Trophoblast cell (in vitro differentiated cells and primary cell): ENCODE data around the gene TLX3. TPM values are rescaled to one million over a fixed set of nuclear protein-coding genes. Genes with fewer than 3 reads are reported as not detected.

Source experiments
- DNase-seq, 2 donors: peaks; one replicate each; pipeline ENCODE4 v3.0.0-alpha.2; 2016
- H2AFZ ChIP-seq: 2 replicates; pipeline ENCODE4 v1.6.1; 2013; ENCODE audit warnings: low read length, moderate library complexity, mild to moderate bottlenecking; ENCODE audit not compliant: insufficient read depth, poor library complexity
- H2AK5ac ChIP-seq: 2 replicates; pipeline ENCODE4 v1.6.1; 2013; ENCODE audit warnings: mild to moderate bottlenecking, low read length
- H2BK120ac ChIP-seq: 2 replicates; pipeline ENCODE4 v1.6.1; 2013; ENCODE audit warnings: low read length, mild to moderate bottlenecking, moderate library complexity; ENCODE audit not compliant: insufficient read depth, poor library complexity
- H2BK12ac ChIP-seq: 2 replicates; pipeline ENCODE4 v1.6.1; 2013; ENCODE audit warnings: mild to moderate bottlenecking, low read length, moderate library complexity
- H2BK5ac ChIP-seq: 2 replicates; pipeline ENCODE4 v1.6.1; 2013; ENCODE audit warnings: low read length, low read depth, moderate library complexity, mild to moderate bottlenecking; ENCODE audit not compliant: poor library complexity
- H3K14ac ChIP-seq: 2 replicates; pipeline ENCODE4 v1.6.1; 2013; ENCODE audit warnings: mild to moderate bottlenecking, low read length
- H3K18ac ChIP-seq: 2 replicates; pipeline ENCODE4 v1.6.1; 2013; ENCODE audit warnings: mild to moderate bottlenecking, low read length
- H3K23ac ChIP-seq: 2 replicates; pipeline ENCODE4 v1.6.1; 2013; ENCODE audit warnings: low read length
- H3K27ac ChIP-seq: 2 replicates; pipeline ENCODE4 v1.5.1; 2013; ENCODE audit warnings: low read depth, mild to moderate bottlenecking, inconsistent platforms, low read length, moderate library complexity
- H3K27me3 ChIP-seq: 2 replicates; pipeline ENCODE4 v1.6.1; 2013; ENCODE audit warnings: inconsistent platforms, mild to moderate bottlenecking, low read length, moderate library complexity; ENCODE audit not compliant: insufficient read depth
- H3K36me3 ChIP-seq, 2 experiments: 1 replicate in 1 of 2; 2 replicates in 1 of 2; pipeline ENCODE4 v1.6.1; 2013; ENCODE audit warnings: low read length in 2 of 2, mild to moderate bottlenecking in 2 of 2, moderate library complexity in 1 of 2; ENCODE audit not compliant: insufficient read depth in 2 of 2, control insufficient read depth in 1 of 2
- H3K4ac ChIP-seq: 2 replicates; pipeline ENCODE4 v1.6.1; 2013; ENCODE audit warnings: low read depth, mild to moderate bottlenecking, low read length, moderate library complexity
- H3K4me1 ChIP-seq, 2 experiments: 1 replicate in 1 of 2; 2 replicates in 1 of 2; pipeline ENCODE4 v1.6.1; 2013; ENCODE audit warnings: low read length in 2 of 2, mild to moderate bottlenecking in 2 of 2, moderate library complexity in 1 of 2; ENCODE audit not compliant: insufficient read depth in 2 of 2, control insufficient read depth in 1 of 2
- H3K4me2 ChIP-seq: 2 replicates; pipeline ENCODE4 v1.6.1; 2013; ENCODE audit warnings: inconsistent platforms, mild to moderate bottlenecking, low read length, moderate library complexity
- H3K4me3 ChIP-seq: 2 replicates; pipeline ENCODE4 v1.5.1; 2013; ENCODE audit warnings: mild to moderate bottlenecking, low read depth, low read length, inconsistent platforms
- H3K79me1 ChIP-seq: one replicate; pipeline ENCODE4 v1.6.1; 2013; ENCODE audit warnings: low read length
- H3K79me2 ChIP-seq: 2 replicates; pipeline ENCODE4 v1.6.1; 2013; ENCODE audit warnings: low read length, mild to moderate bottlenecking; ENCODE audit not compliant: control insufficient read depth, insufficient read depth, poor library complexity
- H3K9ac ChIP-seq: 2 replicates; pipeline ENCODE4 v1.6.1; 2013; ENCODE audit warnings: mild to moderate bottlenecking, low read length
- H3K9me3 ChIP-seq: 2 replicates; pipeline ENCODE4 v1.6.1; 2013; ENCODE audit warnings: low read depth, mild to moderate bottlenecking, control low read depth, inconsistent platforms, low read length; ENCODE audit not compliant: insufficient read depth
- H4K12ac ChIP-seq: 2 replicates; pipeline ENCODE4 v1.6.1; 2013; ENCODE audit warnings: low read depth, mild to moderate bottlenecking, low read length, moderate library complexity
- H4K8ac ChIP-seq: 2 replicates; pipeline ENCODE4 v1.6.1; 2013; ENCODE audit warnings: low read depth, mild to moderate bottlenecking, low read length, moderate library complexity
- H4K91ac ChIP-seq: one replicate; pipeline ENCODE4 v1.6.1; 2013; ENCODE audit warnings: low read depth, mild to moderate bottlenecking, low read length, moderate library complexity
- whole genome bisulfite sequencing: extraction: QIAGEN DNeasy Blood & Tissue Kit; methylation state at CpG from one replicate; pipeline ENCODE4 v1.1.7; 2013; ENCODE audit warnings: missing lambda C conversion rate; ENCODE audit not compliant: insufficient read length, insufficient coverage; ENCODE audit errors: extremely low coverage; 5-methylcytosine and 5-hydroxymethylcytosine counted together
- polyA plus RNA-seq: library from polyadenylated mRNA; stranded (reverse); fragments of 200-250 nt; gene quantifications from 2 replicates; pipeline ENCODE4 v1.2.3, GENCODE V29; 2013

TLX3 gene
- not detected in 2 replicates for polyA plus RNA-seq

DNA sequence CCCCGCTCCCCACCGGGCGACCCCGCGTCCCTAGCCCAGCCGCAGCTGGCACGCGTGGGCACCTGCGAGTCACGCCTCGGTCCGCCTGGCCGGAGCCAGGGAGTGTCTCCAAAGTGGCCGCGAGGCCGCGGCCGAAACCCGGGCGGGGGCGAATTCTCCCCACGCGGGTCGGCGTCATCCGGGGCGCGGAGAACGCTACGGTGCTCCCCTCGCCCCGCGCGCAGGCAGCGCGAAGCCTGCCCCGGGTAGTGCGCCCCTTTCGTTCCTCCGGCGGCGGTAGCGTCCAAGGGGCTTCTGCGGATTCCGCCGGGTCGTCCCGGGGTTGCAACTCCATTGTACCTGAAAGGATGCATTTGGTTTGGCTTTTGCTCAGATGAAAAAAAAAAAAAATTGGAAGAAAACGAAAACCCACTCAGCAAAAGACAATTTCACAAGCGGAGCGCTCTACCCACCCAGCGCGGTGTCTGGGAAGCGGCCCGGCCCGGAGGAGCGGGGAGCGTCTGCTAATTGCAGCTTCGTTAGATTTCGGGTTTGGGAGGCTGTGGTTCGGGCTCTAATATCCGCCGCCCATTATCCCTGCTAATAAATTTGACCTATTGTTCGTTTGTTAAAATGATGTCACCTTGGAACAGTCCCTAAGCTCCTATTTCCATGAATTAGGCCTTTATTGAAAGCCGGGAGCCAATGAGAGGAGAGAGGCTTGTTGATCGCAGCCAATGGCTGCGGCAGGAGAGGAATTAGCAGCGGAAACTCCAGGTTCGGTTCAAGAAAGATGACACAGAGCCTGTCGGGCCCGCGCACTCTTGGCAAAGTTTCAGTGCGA is at the start of gene TLX3:
Gene TLX3, plus strand, starts transcription at position 796 of the 823 bp plus-strand sequence. CDS start 118 bp downstream, outside the sequence.
- no peak within 1 kb of the TSS for H2AK5ac ChIP-seq
- H3K23ac ChIP-seq = peak within 1 kb of the TSS; percentile 54
- H3K9ac ChIP-seq = no peak within 1 kb of the TSS
- H3K27me3 ChIP-seq = peaks cover 82% of the 10 kb centered on the region
- no peak within 1 kb of the TSS for H2AFZ ChIP-seq
- no peak within 1 kb of the TSS for H2BK5ac ChIP-seq
- peak; percentile 57 to 86 for DNase-seq
- no peak within 1 kb of the TSS for H3K14ac ChIP-seq
- no CpG with 5 or more reads among the region's 73 CpGs for WGBS
- H4K8ac ChIP-seq = no peak within 1 kb of the TSS
- no peak within 1 kb of the TSS for H3K27ac ChIP-seq
- H3K79me1 ChIP-seq = no peaks in the 10 kb centered on the region
- no peak within 1 kb of the TSS for H3K18ac ChIP-seq
- H3K36me3 ChIP-seq = no peaks in the 10 kb centered on the region
- H3K79me2 ChIP-seq = no peaks in the 10 kb centered on the region
- peak within 1 kb of the TSS; percentile 40 for H3K4me3 ChIP-seq
- H3K9me3 ChIP-seq = peaks cover 4% of the 10 kb centered on the region
- H2BK120ac ChIP-seq = no peak within 1 kb of the TSS
- H3K4ac ChIP-seq = no peak within 1 kb of the TSS
- H4K91ac ChIP-seq = no peak within 1 kb of the TSS
- H2BK12ac ChIP-seq = no peak within 1 kb of the TSS
- no peak within 1 kb of the TSS for H4K12ac ChIP-seq
- peak within 1 kb of the TSS; percentile 59 for H3K4me2 ChIP-seq
- peaks cover 23 to 26% of the 10 kb centered on the region in 2 experiments for H3K4me1 ChIP-seq

DNA sequence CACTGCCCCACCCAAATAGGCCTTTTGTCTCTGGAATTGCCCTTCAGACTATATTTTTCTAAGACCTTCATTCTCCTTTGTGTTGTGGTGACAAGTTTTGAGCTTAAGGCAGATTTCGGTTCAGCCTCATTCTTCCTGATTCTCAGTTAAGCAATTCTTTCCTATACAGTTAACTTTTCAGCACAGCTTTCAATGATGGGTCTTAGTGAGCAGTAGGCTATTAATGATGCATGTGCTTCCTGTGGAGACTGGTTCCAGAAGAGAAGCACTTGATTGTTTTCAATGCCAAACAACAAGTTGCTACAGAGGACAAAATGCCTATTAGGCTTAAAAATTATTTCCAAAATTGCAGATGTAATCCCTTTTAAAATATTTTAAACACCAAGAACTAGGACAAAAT is 47.7 kb upstream of the TLX3 start:
- no peak overlapping the region for H4K91ac ChIP-seq
- H3K4me1 ChIP-seq = no peaks in the 10 kb centered on the region
- no peak overlapping the region for H3K9ac ChIP-seq
- H2BK120ac ChIP-seq = no peak overlapping the region
- no peaks in the 10 kb centered on the region for H3K36me3 ChIP-seq
- H3K27me3 ChIP-seq = no peaks in the 10 kb centered on the region
- no peak overlapping the region for H3K4me3 ChIP-seq
- H3K27ac ChIP-seq = no peak overlapping the region
- H2BK5ac ChIP-seq = no peak overlapping the region
- H2AFZ ChIP-seq = no peak overlapping the region
- no peaks in the 10 kb centered on the region for H3K79me1 ChIP-seq
- no peak overlapping the region for H4K8ac ChIP-seq
- no peak overlapping the region for H3K4ac ChIP-seq
- H3K14ac ChIP-seq = no peak overlapping the region
- WGBS = no CpG with 5 or more reads among the region's 1 CpG
- no peak overlapping the region for H3K18ac ChIP-seq
- no peaks in the 10 kb centered on the region for H3K79me2 ChIP-seq
- H3K4me2 ChIP-seq = no peak overlapping the region
- no peak overlapping the region for H2BK12ac ChIP-seq
- H4K12ac ChIP-seq = no peak overlapping the region
- H2AK5ac ChIP-seq = no peak overlapping the region
- no peak for DNase-seq
- no peak overlapping the region for H3K23ac ChIP-seq
- H3K9me3 ChIP-seq = no peaks in the 10 kb centered on the region

GRCh38 chr5:171261904-171262303 is 47.1 kb upstream of the TLX3 start:
- Histone ChIP-seq H3K9ac (no peak overlapping the region), H3K9me3 (no peaks in the 10 kb centered on the region), H3K79me2 (no peaks in the 10 kb centered on the region), H2AFZ (no peak overlapping the region), H3K27ac (no peak overlapping the region), H3K4me3 (no peak overlapping the region), H2BK5ac (no peak overlapping the region), H3K18ac (no peak overlapping the region), H3K4me2 (no peak overlapping the region), H3K79me1 (no peaks in the 10 kb centered on the region), H3K36me3 (no peaks in the 10 kb centered on the region), H4K12ac (no peak overlapping the region), H2BK120ac (no peak overlapping the region), H3K14ac (no peak overlapping the region), H3K4ac (no peak overlapping the region), H3K4me1 (no peaks in the 10 kb centered on the region), H4K8ac (no peak overlapping the region), H3K27me3 (no peaks in the 10 kb centered on the region), H4K91ac (no peak overlapping the region), H2AK5ac (no peak overlapping the region), H3K23ac (no peak overlapping the region), H2BK12ac (no peak overlapping the region)
- no CpG with 5 or more reads among the region's 4 CpGs for WGBS
- DNase-seq = no peak

- H2BK12ac ChIP-seq = no peak overlapping the region
- H2BK120ac ChIP-seq = no peak overlapping the region
- H4K91ac ChIP-seq = no peak overlapping the region
- H3K79me1 ChIP-seq = no peaks in the 10 kb centered on the region
- no peak overlapping the region for H2BK5ac ChIP-seq
- no peaks in the 10 kb centered on the region for H3K9me3 ChIP-seq
- no peak overlapping the region for H3K9ac ChIP-seq
- H3K18ac ChIP-seq = no peak overlapping the region
- H3K23ac ChIP-seq = no peak overlapping the region
- H3K4me2 ChIP-seq = no peak overlapping the region
- no peak overlapping the region for H4K12ac ChIP-seq
- H3K36me3 ChIP-seq = no peaks in the 10 kb centered on the region
- H3K14ac ChIP-seq = no peak overlapping the region
- no peaks in the 10 kb centered on the region for H3K4me1 ChIP-seq
- H3K27me3 ChIP-seq = no peaks in the 10 kb centered on the region
- H3K4ac ChIP-seq = no peak overlapping the region
- no peak overlapping the region for H2AK5ac ChIP-seq
- H2AFZ ChIP-seq = no peak overlapping the region
- no peaks in the 10 kb centered on the region for H3K79me2 ChIP-seq
- no peak overlapping the region for H4K8ac ChIP-seq
- no peak overlapping the region for H3K4me3 ChIP-seq
- no peak for DNase-seq
- H3K27ac ChIP-seq = no peak overlapping the region
Observed at GRCh38 chr5:171263181-171263580, 45.9 kb upstream of the TLX3 start.
